ENCODE measurements around the gene MEIS2.

MEIS2 gene

DNA sequence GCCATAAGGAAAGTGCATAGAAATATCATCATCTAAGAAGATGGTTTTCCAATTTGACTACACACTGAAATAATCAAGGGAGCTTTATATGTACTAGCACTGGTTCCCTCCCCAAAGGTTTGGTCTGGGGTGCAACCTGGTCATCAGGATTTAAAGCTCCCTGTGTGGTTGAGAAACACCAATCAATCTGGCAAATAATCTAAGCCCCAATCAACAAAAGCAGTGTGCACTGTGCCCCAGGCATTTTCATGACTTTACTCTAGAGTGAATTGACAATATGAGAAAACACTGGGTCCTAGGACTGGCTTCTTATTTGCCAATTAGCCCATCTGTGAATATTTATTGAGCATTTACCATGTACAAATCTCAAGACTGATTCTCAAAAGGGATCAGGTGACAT lies 255.1 kb downstream of the MEIS2 start:
- no peak overlapping the region for H3K4me3 ChIP-seq (ENCODE audit: low read depth, low read length)
- DNase-seq (ENCODE audit: low read depth): no peak
- TF ChIP-seq CTCF (IDR thresholded peaks at IDR 0.05; ENCODE audit: low read depth, low read length, missing control alignments): no peak

GRCh38 chr15:36844534-36844998 lies 255.8 kb downstream of the MEIS2 start:
- TF ChIP-seq CTCF (IDR thresholded peaks at IDR 0.05; ENCODE audit: low read depth, low read length, missing control alignments): no peak
- DNase-seq (ENCODE audit: low read depth): no peak
- H3K4me3 ChIP-seq (ENCODE audit: low read depth, low read length): no peak overlapping the region

DNA sequence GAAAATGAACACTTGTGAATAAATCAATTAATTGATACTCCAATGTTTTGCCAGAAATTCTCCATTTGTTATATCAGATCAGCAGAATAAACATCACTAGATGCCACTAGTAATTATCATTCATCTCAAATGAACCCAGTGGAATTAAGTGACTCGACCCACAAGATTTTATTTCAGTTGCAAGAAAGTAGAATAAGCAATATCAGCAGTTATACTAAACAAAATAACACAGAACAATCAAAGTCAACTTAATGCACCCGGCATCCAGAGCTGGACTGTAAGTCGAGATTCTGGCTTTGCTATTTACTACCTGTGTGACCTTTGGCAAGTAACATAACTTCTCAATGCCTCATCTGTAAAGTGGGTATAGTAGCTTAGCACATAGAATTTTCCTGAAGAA lies 256.5 kb downstream of the MEIS2 start:
- no peak for TF ChIP-seq CTCF (IDR thresholded peaks at IDR 0.05; ENCODE audit: low read depth, low read length, missing control alignments)
- no peak overlapping the region for H3K4me3 ChIP-seq (ENCODE audit: low read depth, low read length)
- no peak for DNase-seq (ENCODE audit: low read depth)

DNA sequence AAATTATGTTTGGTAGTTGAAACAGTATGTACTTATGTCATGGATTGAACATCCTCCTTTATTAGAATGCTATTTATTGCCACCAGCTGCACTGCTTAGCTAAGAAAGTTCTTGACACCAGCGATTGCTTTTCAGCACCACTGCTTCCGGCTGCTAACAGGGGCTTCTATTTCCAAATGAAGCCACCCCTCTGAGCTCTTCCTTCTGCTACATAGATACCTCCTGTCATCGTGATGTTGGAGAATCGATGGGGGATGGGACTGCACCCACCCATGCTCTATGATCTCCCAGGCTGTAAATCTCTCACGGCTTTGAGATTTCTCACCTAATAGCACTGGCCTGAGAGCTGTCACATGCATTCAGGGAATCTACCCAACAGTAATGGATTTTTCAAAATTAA lies 259.2 kb downstream of the MEIS2 start:
- no peak for DNase-seq (ENCODE audit: low read depth)
- H3K4me3 ChIP-seq (ENCODE audit: low read depth, low read length): no peak overlapping the region
- TF ChIP-seq CTCF (IDR thresholded peaks at IDR 0.05; ENCODE audit: low read depth, low read length, missing control alignments): no peak
